SH-SY5Y (cell line): ENCODE measurements around the gene NOL11.

Experiments used
- GATA2 ChIP-seq: IDR thresholded peaks from 2 replicates; pipeline ENCODE4 v1.6.1; 2011; ENCODE audit warnings: mild to moderate bottlenecking, low read depth, low read length
- GATA3 ChIP-seq: IDR thresholded peaks from 2 replicates; pipeline ENCODE4 v1.6.1; 2011; ENCODE audit warnings: low read depth, mild to moderate bottlenecking, low read length, moderate library complexity

DNA sequence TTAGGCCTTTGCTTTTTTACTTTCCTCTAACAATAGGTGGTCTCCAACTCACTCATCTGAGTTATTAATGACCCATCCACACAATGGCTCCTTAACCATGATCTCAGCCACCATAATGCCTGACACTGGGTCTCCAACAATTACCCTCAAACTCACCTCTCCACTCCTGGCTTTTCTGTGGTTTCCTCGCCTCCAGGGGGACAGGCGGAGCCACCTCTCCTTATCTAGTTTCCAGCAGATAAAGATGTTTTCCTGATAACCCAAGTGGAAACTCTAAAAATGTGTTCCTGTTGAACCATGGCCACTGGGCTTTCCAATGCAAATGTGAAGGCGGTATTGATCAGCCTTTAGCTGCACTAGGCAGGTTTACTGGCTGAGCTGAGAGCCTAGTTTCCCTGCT lies 9.4 kb upstream of the NOL11 start:
- TF ChIP-seq GATA3 (no peak), GATA2 (no peak)
